HEK293T (cell line): ENCODE data around the gene NINJ1.

ENCODE experiments used
- CTCF ChIA-PET: fragments of 350-600 bp; formaldehyde crosslinking; extraction: SDS; loops from one replicate; lab custom pipeline; 2021; ENCODE audit warnings: antibody characterized with exemption, inconsistent platforms; lab: Yijun Ruan, JAX
- POLR2A ChIA-PET: fragments of 350-600 bp; formaldehyde crosslinking; extraction: SDS; loops from one replicate; lab custom pipeline; 2020; ENCODE audit warnings: antibody characterized with exemption, inconsistent platforms; lab: Yijun Ruan, JAX
- DNase-seq: peaks from one replicate; pipeline ENCODE4 v3.0.0; 2012; ENCODE audit warnings: mixed read lengths; ENCODE audit errors: extremely low spot score
- ARNT ChIP-seq: fragments of 450-650 bp; IDR thresholded peaks from 2 replicates; pipeline ENCODE4 v1.6.1; 2017; ENCODE audit warnings: mild to moderate bottlenecking
- BHLHE40 ChIP-seq: fragments of 450-650 bp; IDR thresholded peaks from 2 replicates; pipeline ENCODE4 v1.6.1; 2016; ENCODE audit warnings: mild to moderate bottlenecking, moderate library complexity, borderline replicate concordance
- CTBP1 ChIP-seq: fragments of 450-650 bp; IDR thresholded peaks from 2 replicates; pipeline ENCODE4 v1.6.1; 2016; ENCODE audit warnings: borderline replicate concordance
- ELF4 ChIP-seq: fragments of 450-650 bp; IDR thresholded peaks from 2 replicates; pipeline ENCODE4 v1.6.1; 2017; ENCODE audit warnings: antibody characterized with exemption
- FOXA1 ChIP-seq: fragments of 450-650 bp; IDR thresholded peaks from 2 replicates; pipeline ENCODE4 v1.6.1; 2016; ENCODE audit warnings: mild to moderate bottlenecking
- FOXK2 ChIP-seq: fragments of 450-650 bp; IDR thresholded peaks from 2 replicates; pipeline ENCODE4 v1.6.1; 2016; ENCODE audit warnings: mild to moderate bottlenecking
- FOXM1 ChIP-seq: fragments of 450-650 bp; IDR thresholded peaks from 2 replicates; pipeline ENCODE4 v1.6.1; 2017; ENCODE audit warnings: mild to moderate bottlenecking, borderline replicate concordance
- HDGF ChIP-seq: fragments of 450-650 bp; IDR thresholded peaks from 2 replicates; pipeline ENCODE4 v1.6.1; 2017; ENCODE audit warnings: antibody characterized with exemption, borderline replicate concordance
- L3MBTL2 ChIP-seq: fragments of 450-650 bp; conservative IDR thresholded peaks from 2 replicates; pipeline ENCODE4 v1.6.1; 2016; ENCODE audit warnings: mild to moderate bottlenecking
- LEF1 ChIP-seq: fragments of 450-650 bp; IDR thresholded peaks from 2 replicates; pipeline ENCODE4 v1.6.1; 2017; ENCODE audit warnings: mild to moderate bottlenecking, borderline replicate concordance
- NFRKB ChIP-seq: fragments of 450-650 bp; IDR thresholded peaks from 2 replicates; pipeline ENCODE4 v1.6.1; 2016; ENCODE audit warnings: mild to moderate bottlenecking, moderate library complexity
- PKNOX1 ChIP-seq: fragments of 450-650 bp; IDR thresholded peaks from 2 replicates; pipeline ENCODE4 v1.6.1; 2016
- SP1 ChIP-seq: fragments of 450-650 bp; IDR thresholded peaks from 2 replicates; pipeline ENCODE4 v1.6.1; 2017
- SUZ12 ChIP-seq: fragments of 450-650 bp; IDR thresholded peaks from 2 replicates; pipeline ENCODE4 v1.6.1; 2016; ENCODE audit warnings: mild to moderate bottlenecking
- TARDBP ChIP-seq: fragments of 450-650 bp; IDR thresholded peaks from 2 replicates; pipeline ENCODE4 v1.6.1; 2016
- ZNF384 ChIP-seq: fragments of 450-650 bp; IDR thresholded peaks from 2 replicates; pipeline ENCODE4 v1.6.1; 2016

The NINJ1 gene

GRCh38 chr9:93093127-93093876 is 40.7 kb downstream of the NINJ1 start:
- POLR2A ChIA-PET = no interaction called here
- no peak for DNase-seq

DNA sequence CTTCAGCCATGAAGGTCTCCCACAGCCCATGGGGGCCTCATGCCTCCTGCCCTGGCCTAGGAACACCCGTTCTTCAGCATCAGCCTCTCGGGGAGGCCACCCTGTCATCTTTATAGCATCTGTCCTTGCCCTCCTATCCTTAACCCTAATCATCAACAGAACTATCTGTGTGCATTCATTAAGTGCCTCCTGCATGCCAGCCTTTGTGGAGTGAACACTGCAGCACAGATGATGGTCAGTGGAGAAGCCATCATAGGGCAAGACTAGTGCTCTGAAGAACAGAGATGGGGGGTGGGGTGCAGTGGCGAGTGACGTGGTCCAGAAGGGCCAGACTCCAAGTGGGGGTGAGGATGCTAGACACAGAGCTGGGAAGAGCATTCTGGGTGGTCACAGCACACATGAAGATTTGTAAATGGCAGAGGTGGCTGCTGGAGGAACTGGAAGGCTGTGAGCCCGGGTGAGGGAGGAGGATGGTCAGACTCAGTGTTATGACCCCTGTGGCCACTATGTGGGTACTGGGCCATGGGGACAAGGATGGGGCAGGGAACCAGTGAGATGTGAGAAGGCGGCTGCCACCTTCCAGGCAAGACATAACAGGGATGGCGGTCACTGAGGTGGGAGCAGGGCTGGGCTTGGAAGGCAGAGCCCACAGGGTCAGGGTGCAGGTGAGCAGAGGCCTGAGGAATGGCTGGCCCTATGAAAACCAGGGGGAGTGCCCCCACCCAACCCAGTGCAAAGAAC is 41.6 kb downstream of the NINJ1 start:
- ChIA-PET CTCF (no interaction called here), POLR2A (no interaction called here)
- DNase-seq = no peak
- TF ChIP-seq FOXA1 (no peak), SP1 (no peak), TARDBP (no peak), ZNF384 (no peak), SUZ12 (no peak), CTBP1 (no peak), FOXM1 (no peak), LEF1 (no peak), BHLHE40 (no peak), ARNT (no peak), ELF4 (no peak), FOXK2 (no peak), L3MBTL2 (no peak), PKNOX1 (no peak), NFRKB (no peak), HDGF (no peak)

More at GRCh38 chr9:93093127-93093876, 40.7 kb downstream of the NINJ1 start:
- TF ChIP-seq SP1 = no peak
- TF ChIP-seq HDGF = no peak
- TF ChIP-seq CTBP1 = no peak
- no peak for TF ChIP-seq ELF4
- TF ChIP-seq BHLHE40 = no peak
- no peak for TF ChIP-seq FOXK2
- TF ChIP-seq FOXM1 = no peak
- no peak for TF ChIP-seq ARNT
- TF ChIP-seq FOXA1 = no peak
- TF ChIP-seq TARDBP = no peak
- TF ChIP-seq PKNOX1 = no peak
- no peak for TF ChIP-seq L3MBTL2
- TF ChIP-seq LEF1 = no peak
- TF ChIP-seq NFRKB = no peak
- no peak for TF ChIP-seq SUZ12
- TF ChIP-seq ZNF384 = no peak
- CTCF ChIA-PET = interaction anchor here (0.6 kb wide), 1 partner anchor 136 kb away, joined by 4 read pairs; no protein-coding TSS in a partner anchor

DNA sequence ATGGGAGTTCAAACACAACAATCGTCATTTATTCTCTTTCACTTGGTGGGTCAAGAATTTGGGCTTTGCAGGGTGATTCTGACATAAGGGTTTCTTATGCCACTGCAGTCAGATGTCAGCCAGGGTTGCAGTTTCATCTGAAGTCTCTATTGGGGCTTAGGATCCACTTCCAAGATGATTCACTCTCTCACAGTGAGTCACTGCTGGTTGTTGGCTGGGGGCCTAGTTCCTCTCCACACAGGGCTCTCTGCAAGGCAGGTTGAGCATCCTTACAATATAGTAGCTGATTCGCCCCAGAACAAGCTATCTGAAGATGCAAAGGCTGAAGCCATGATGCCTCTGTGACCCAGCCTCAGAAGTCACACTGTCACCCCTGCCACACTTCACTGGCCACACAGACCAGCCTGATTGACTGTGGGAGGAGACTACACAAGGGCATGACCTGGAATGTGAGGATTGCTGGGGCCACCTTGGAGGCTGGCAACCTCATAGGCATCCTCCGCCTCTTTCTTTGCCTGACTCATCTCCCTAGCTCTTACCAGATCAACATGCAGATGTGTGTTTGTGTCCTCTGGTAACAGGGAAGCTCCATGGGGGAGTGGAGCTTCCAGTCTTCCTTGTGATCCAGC is 42.5 kb downstream of the NINJ1 start:
- no peak for TF ChIP-seq ZNF384
- DNase-seq = no peak
- ChIA-PET POLR2A (interaction anchor here (0.7 kb wide), 1 partner anchor 31 kb away, joined by 3 read pairs; no protein-coding TSS in a partner anchor), CTCF (no interaction called here)

DNA sequence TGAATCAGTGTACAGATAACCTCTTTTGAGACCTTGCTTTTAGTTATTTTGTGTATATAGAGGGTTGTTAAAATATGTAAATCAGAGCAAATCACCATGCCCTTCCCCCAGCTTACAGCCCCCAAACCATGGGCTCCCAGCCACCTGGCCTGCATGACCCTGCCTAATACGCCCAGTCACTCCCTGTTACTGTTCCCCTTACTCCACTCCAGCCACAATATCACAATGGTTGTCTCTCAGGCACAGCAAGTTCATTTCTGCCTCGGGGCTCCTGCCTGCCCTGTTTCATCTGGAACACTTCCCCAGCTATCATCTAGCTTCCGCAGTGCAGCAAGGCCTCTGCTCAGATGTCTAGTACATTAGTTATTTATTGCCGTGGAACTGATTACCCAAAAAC is 43.0 kb downstream of the NINJ1 start:
- POLR2A ChIA-PET = no interaction called here
- TF ChIP-seq CTBP1 (no peak), FOXM1 (no peak)
- CTCF ChIA-PET = no interaction called here
- DNase-seq = no peak

GRCh38 chr9:93090091-93090655 is 43.9 kb downstream of the NINJ1 start:
- DNase-seq = no peak
- ChIA-PET POLR2A (no interaction called here), CTCF (no interaction called here)
- TF ChIP-seq ZNF384 = no peak
- TF ChIP-seq FOXA1 = no peak
- TF ChIP-seq ELF4 = no peak
- no peak for TF ChIP-seq HDGF
- TF ChIP-seq PKNOX1 = no peak
- no peak for TF ChIP-seq TARDBP
- no peak for TF ChIP-seq FOXK2
- no peak for TF ChIP-seq NFRKB
- no peak for TF ChIP-seq L3MBTL2
- no peak for TF ChIP-seq FOXM1
- TF ChIP-seq BHLHE40 = no peak

DNA sequence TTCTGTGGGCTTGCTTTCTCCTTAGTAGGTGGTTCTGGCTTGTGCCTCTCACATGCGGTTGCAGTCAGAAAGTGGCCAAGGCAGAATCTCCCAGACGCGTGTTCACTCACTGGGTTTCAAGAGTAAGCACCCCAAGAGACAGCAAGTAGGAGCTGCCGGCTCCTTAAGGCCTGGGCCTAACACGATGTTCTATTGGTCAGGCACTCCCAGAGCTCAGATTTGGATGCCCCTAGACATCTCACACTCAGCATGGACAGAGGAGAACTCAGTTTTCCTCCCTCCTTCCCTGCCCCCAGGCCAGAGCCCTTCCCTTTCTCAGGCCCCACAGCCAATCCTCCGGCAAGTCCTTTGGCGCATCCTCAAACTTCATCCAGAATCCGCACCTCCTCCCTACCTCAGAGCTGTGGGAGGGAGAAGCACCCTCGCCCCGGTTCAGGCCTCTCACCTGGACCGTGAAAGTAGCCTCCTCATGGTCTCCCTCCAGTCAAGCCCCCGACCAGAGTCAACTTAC is 44.5 kb downstream of the NINJ1 start:
- TF ChIP-seq HDGF = no peak
- no peak for TF ChIP-seq L3MBTL2
- no peak for TF ChIP-seq NFRKB
- no peak for TF ChIP-seq ARNT
- no peak for TF ChIP-seq LEF1
- no peak for TF ChIP-seq CTBP1
- TF ChIP-seq FOXA1 = no peak
- no peak for TF ChIP-seq PKNOX1
- no peak for TF ChIP-seq ZNF384
- TF ChIP-seq TARDBP = no peak
- no peak for TF ChIP-seq ELF4
- no peak for TF ChIP-seq BHLHE40
- TF ChIP-seq SUZ12 = no peak
- no peak for TF ChIP-seq SP1
- no peak for TF ChIP-seq FOXM1
- no peak for TF ChIP-seq FOXK2
- DNase-seq = no peak
- ChIA-PET POLR2A (no interaction called here), CTCF (no interaction called here)
